H9 (cell line): Measurements from ENCODE around the gene ACAD9. TPM values are rescaled to one million over a fixed set of nuclear protein-coding genes. Genes with fewer than 3 reads are reported as not detected.
"Not testable (repeated sequence)": the region's sequence is repeated elsewhere in the genome, so short reads cannot be mapped to it uniquely, and the experiment has no call there.

Experiments used
- DNase-seq: peaks from one replicate; pipeline ENCODE4 v3.0.0-alpha.2; 2017
- H2AFZ ChIP-seq: one replicate; pipeline ENCODE4 v1.6.1; 2013; ENCODE audit warnings: mild to moderate bottlenecking, low read length, control low read depth, moderate library complexity
- H2AK5ac ChIP-seq: 2 replicates; pipeline ENCODE4 v1.6.1; 2013; ENCODE audit warnings: low read length, control low read depth, mixed read lengths; ENCODE audit not compliant: insufficient read length
- H2BK120ac ChIP-seq: one replicate; pipeline ENCODE4 v1.6.1; 2013; ENCODE audit warnings: low read depth, mild to moderate bottlenecking, low read length, control low read depth, inconsistent platforms; ENCODE audit not compliant: poor library complexity, severe bottlenecking
- H2BK12ac ChIP-seq: 2 replicates; pipeline ENCODE4 v1.6.1; 2013; ENCODE audit warnings: low read length, control low read depth, mixed read lengths, low read depth; ENCODE audit not compliant: insufficient read length
- H2BK15ac ChIP-seq: 2 replicates; pipeline ENCODE4 v1.6.1; 2013; ENCODE audit warnings: low read depth, low read length, control low read depth
- H2BK20ac ChIP-seq: one replicate; pipeline ENCODE4 v1.6.1; 2013; ENCODE audit warnings: low read depth, mild to moderate bottlenecking, low read length, control low read depth, inconsistent platforms; ENCODE audit not compliant: poor library complexity, severe bottlenecking
- H2BK5ac ChIP-seq: 2 replicates; pipeline ENCODE4 v1.6.1; 2013; ENCODE audit warnings: low read length, control low read depth, mixed read lengths; ENCODE audit not compliant: insufficient read length
- H3K14ac ChIP-seq: 2 replicates; pipeline ENCODE4 v1.6.1; 2013; ENCODE audit warnings: low read length, control low read depth; ENCODE audit not compliant: insufficient read depth
- H3K18ac ChIP-seq: 2 replicates; pipeline ENCODE4 v1.6.1; 2013; ENCODE audit warnings: low read depth, mild to moderate bottlenecking, mixed read lengths, low read length, control low read depth; ENCODE audit not compliant: insufficient read length
- H3K23ac ChIP-seq: 2 replicates; pipeline ENCODE4 v1.6.1; 2013; ENCODE audit warnings: low read length, control low read depth, mixed read lengths, low read depth; ENCODE audit not compliant: insufficient read length
- H3K23me2 ChIP-seq: 2 replicates; pipeline ENCODE4 v1.6.1; 2013; ENCODE audit warnings: low read depth, mild to moderate bottlenecking, mixed read lengths, low read length, control low read depth; ENCODE audit not compliant: insufficient read length, poor library complexity, severe bottlenecking
- H3K27ac ChIP-seq: 2 replicates; pipeline ENCODE4 v1.5.1; 2013; ENCODE audit warnings: low read length, control low read depth, mixed read lengths, low read depth; ENCODE audit not compliant: insufficient read length
- H3K27me3 ChIP-seq: 2 replicates; pipeline ENCODE4 v1.6.1; 2013; ENCODE audit warnings: low read length, control low read depth, inconsistent platforms; ENCODE audit not compliant: insufficient read depth
- H3K4ac ChIP-seq: 2 replicates; pipeline ENCODE4 v1.6.1; 2013; ENCODE audit warnings: low read depth, mild to moderate bottlenecking, control low read depth, inconsistent platforms, low read length, moderate library complexity
- H3K4me1 ChIP-seq: 2 replicates; pipeline ENCODE4 v1.6.1; 2013; ENCODE audit warnings: low read length, control low read depth, inconsistent platforms; ENCODE audit not compliant: insufficient read depth
- H3K4me2 ChIP-seq: 2 replicates; pipeline ENCODE4 v1.6.1; 2013; ENCODE audit warnings: low read length, control low read depth, mixed read lengths; ENCODE audit not compliant: insufficient read length, insufficient read depth
- H3K56ac ChIP-seq: 2 replicates; pipeline ENCODE4 v1.6.1; 2013; ENCODE audit warnings: low read depth, mild to moderate bottlenecking, mixed read lengths, low read length, control low read depth; ENCODE audit not compliant: insufficient read length
- H3K79me1 ChIP-seq: 2 replicates; pipeline ENCODE4 v1.6.1; 2013; ENCODE audit warnings: low read depth, mild to moderate bottlenecking, moderate library complexity, low read length, control low read depth, inconsistent platforms; ENCODE audit not compliant: insufficient read depth, poor library complexity, severe bottlenecking
- H3K79me2 ChIP-seq: 2 replicates; pipeline ENCODE4 v1.6.1; 2013; ENCODE audit warnings: low read length, control low read depth, inconsistent platforms; ENCODE audit not compliant: insufficient read depth
- H3K9ac ChIP-seq: 2 replicates; pipeline ENCODE4 v1.6.1; 2013; ENCODE audit warnings: low read length, control low read depth, mixed read lengths; ENCODE audit not compliant: insufficient read length; ENCODE audit errors: extremely low read depth
- H3K9me3 ChIP-seq: one replicate; pipeline ENCODE4 v1.6.1; 2013; ENCODE audit warnings: low read depth, low read length, inconsistent platforms; ENCODE audit not compliant: control insufficient read depth
- H3T11ph ChIP-seq: one replicate; pipeline ENCODE4 v1.6.1; 2013; ENCODE audit warnings: mild to moderate bottlenecking, low read length, control low read depth, inconsistent platforms
- H4K20me1 ChIP-seq: one replicate; pipeline ENCODE4 v1.6.1; 2013; ENCODE audit not compliant: control insufficient read depth, insufficient read length, insufficient read depth
- H4K5ac ChIP-seq: 2 replicates; pipeline ENCODE4 v1.6.1; 2013; ENCODE audit warnings: low read depth, mild to moderate bottlenecking, mixed read lengths, low read length, control low read depth; ENCODE audit not compliant: insufficient read length
- H4K8ac ChIP-seq: replicated peaks from 2 replicates; pipeline ENCODE4 v1.6.1; 2013; ENCODE audit warnings: low read length, control low read depth, mixed read lengths, low read depth; ENCODE audit not compliant: insufficient read length
- H4K91ac ChIP-seq: 2 replicates; pipeline ENCODE4 v1.6.1; 2013; ENCODE audit warnings: low read depth, mild to moderate bottlenecking, moderate library complexity, mixed read lengths, low read length, control low read depth; ENCODE audit not compliant: insufficient read length
- H3K27ac Mint-ChIP-seq, 3 experiments: 2 replicates in 2 of 3; 3 replicates in 1 of 3; pipeline ENCODE4 v1.8.0; 2020 to 2021; ENCODE audit warnings: mixed read lengths in 3 of 3, mild to moderate bottlenecking in 1 of 3, moderate library complexity in 1 of 3
- H3K27me3 Mint-ChIP-seq: 2 replicates; pipeline ENCODE4 v1.8.0; 2021; ENCODE audit warnings: low read depth, mild to moderate bottlenecking, moderate library complexity, mixed read lengths
- H3K36me3 Mint-ChIP-seq, 3 experiments: 2 replicates in 2 of 3; 3 replicates in 1 of 3; pipeline ENCODE4 v1.8.0; 2020 to 2021; ENCODE audit warnings: low read depth in 3 of 3, mixed read lengths in 3 of 3; ENCODE audit not compliant: insufficient read depth in 1 of 3
- H3K4me1 Mint-ChIP-seq, 2 experiments: 2 replicates each; pipeline ENCODE4 v1.8.0; 2020; ENCODE audit warnings: mixed read lengths in 2 of 2
- H3K4me3 Mint-ChIP-seq, 2 experiments: 2 replicates in 1 of 2; 3 replicates in 1 of 2; pipeline ENCODE4 v1.8.0; 2020 to 2021; ENCODE audit warnings: mild to moderate bottlenecking in 2 of 2, mixed read lengths in 2 of 2, moderate library complexity in 1 of 2
- H3K9me3 Mint-ChIP-seq, 2 experiments: 2 replicates in 1 of 2; 3 replicates in 1 of 2; pipeline ENCODE4 v1.8.0; 2020; ENCODE audit warnings: mild to moderate bottlenecking in 2 of 2, mixed read lengths in 2 of 2, moderate library complexity in 1 of 2
- CTCF ChIP-seq: fragments of 200-600 bp; sonication (generic); conservative IDR thresholded peaks from 3 replicates; pipeline ENCODE4 v1.8.0; 2021; ENCODE audit warnings: antibody characterized with exemption, mild to moderate bottlenecking
- WGBS: extraction: QIAGEN DNeasy Blood & Tissue Kit; methylation state at CpG from one replicate; pipeline ENCODE4 v1.1.7; 2013; ENCODE audit warnings: missing lambda C conversion rate, low lambda C conversion rate, mixed read lengths; ENCODE audit not compliant: insufficient read length; ENCODE audit errors: extremely low coverage; 5-methylcytosine and 5-hydroxymethylcytosine counted together
- total RNA-seq: library from RNA; stranded (reverse); gene quantifications from 2 replicates; pipeline ENCODE4 v1.2.1, GENCODE V29; 2021

The ACAD9 gene
- total RNA-seq, 1 experiment from 2014 or later = 43.1 TPM

DNA sequence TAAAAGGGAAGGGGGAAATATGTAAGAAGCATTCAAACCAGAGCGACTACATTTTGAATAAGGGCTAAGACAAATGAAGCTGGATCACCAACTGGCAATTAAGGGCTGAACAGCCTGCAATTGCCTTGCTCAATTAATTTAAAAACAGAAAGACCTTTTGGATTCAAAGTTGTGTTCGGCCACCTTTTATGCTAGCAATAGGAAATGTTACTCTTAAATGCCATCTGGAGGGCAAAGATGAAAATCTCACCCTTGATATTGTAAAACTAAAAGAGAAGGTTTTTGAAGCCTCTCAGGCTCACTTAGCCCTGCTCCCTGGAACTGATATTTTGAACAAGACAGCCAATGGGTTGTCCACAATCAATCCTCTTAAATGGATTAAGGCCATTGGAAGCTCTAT, 44.2 kb downstream of the ACAD9 start:
- no peaks in the 10 kb centered on the region for H3K23me2 ChIP-seq
- H3K4me1 ChIP-seq = no peaks in the 10 kb centered on the region
- H2BK20ac ChIP-seq = no peak overlapping the region
- H4K20me1 ChIP-seq = no peaks in the 10 kb centered on the region
- no CpG with 5 or more reads among the region's 2 CpGs for WGBS
- no peaks in the 10 kb centered on the region for H3K79me1 ChIP-seq
- no peaks in the 10 kb centered on the region for H3K27me3 ChIP-seq
- H3K4ac ChIP-seq = no peak overlapping the region
- no peak for TF ChIP-seq CTCF
- no peak overlapping the region for H3K27ac ChIP-seq
- H3K79me2 ChIP-seq = no peaks in the 10 kb centered on the region
- peaks cover 61% of the 10 kb centered on the region for H3K27me3 Mint-ChIP-seq
- no peak overlapping the region for H3K14ac ChIP-seq
- no peak overlapping the region for H2BK5ac ChIP-seq
- H4K5ac ChIP-seq = no peak overlapping the region
- no peak overlapping the region for H2BK12ac ChIP-seq
- no peak overlapping the region for H3T11ph ChIP-seq
- H3K4me2 ChIP-seq = no peak overlapping the region
- H3K9ac ChIP-seq = no peak overlapping the region
- no peak overlapping the region for H3K56ac ChIP-seq
- H4K91ac ChIP-seq = no peak overlapping the region
- DNase-seq = no peak
- H2AK5ac ChIP-seq = no peak overlapping the region
- H3K9me3 ChIP-seq = peaks cover 56% of the 10 kb centered on the region
- H2BK120ac ChIP-seq = no peak overlapping the region
- no peaks in the 10 kb centered on the region for H3K4me1 Mint-ChIP-seq
- H3K36me3 Mint-ChIP-seq = peaks cover 39 to 71% (median 50%) of the 10 kb centered on the region in 3 experiments
- no peak overlapping the region for H2BK15ac ChIP-seq
- no peak overlapping the region for H3K4me3 Mint-ChIP-seq
- H2AFZ ChIP-seq = no peak overlapping the region
- no peak overlapping the region for H3K23ac ChIP-seq
- H3K18ac ChIP-seq = no peak overlapping the region
- peaks cover 86 to 91% of the 10 kb centered on the region in 2 experiments for H3K9me3 Mint-ChIP-seq
- no peak overlapping the region for H4K8ac ChIP-seq
- no peak overlapping the region for H3K27ac Mint-ChIP-seq

GRCh38 chr3:128923986-128924385, 44.6 kb downstream of the ACAD9 start:
- not testable (repeated sequence) for H3K4me3 Mint-ChIP-seq, H3K23ac ChIP-seq, H2BK15ac ChIP-seq, H3K9ac ChIP-seq, H2AK5ac ChIP-seq, H3K27me3 ChIP-seq, H3K18ac ChIP-seq, H3K79me2 ChIP-seq, H2BK12ac ChIP-seq, H2BK5ac ChIP-seq, H4K91ac ChIP-seq, H3K4ac ChIP-seq, H3K4me1 Mint-ChIP-seq, H2BK20ac ChIP-seq, H4K20me1 ChIP-seq, H3T11ph ChIP-seq, H2BK120ac ChIP-seq, H3K27ac Mint-ChIP-seq, H3K4me1 ChIP-seq, H4K8ac ChIP-seq, H2AFZ ChIP-seq, H3K4me2 ChIP-seq, H3K27ac ChIP-seq, H3K56ac ChIP-seq, H4K5ac ChIP-seq, H3K23me2 ChIP-seq, H3K14ac ChIP-seq, H3K79me1 ChIP-seq
- WGBS = no CpG with 5 or more reads among the region's 6 CpGs
- H3K9me3 Mint-ChIP-seq = peaks cover 88 to 92% of the 10 kb centered on the region in 2 experiments
- peaks cover 37 to 67% (median 46%) of the 10 kb centered on the region in 3 experiments for H3K36me3 Mint-ChIP-seq
- peaks cover 56% of the 10 kb centered on the region for H3K9me3 ChIP-seq
- DNase-seq = peak; percentile 9
- H3K27me3 Mint-ChIP-seq = peaks cover 61% of the 10 kb centered on the region
